ENCODE data around the gene CDKAL1.

DNA sequence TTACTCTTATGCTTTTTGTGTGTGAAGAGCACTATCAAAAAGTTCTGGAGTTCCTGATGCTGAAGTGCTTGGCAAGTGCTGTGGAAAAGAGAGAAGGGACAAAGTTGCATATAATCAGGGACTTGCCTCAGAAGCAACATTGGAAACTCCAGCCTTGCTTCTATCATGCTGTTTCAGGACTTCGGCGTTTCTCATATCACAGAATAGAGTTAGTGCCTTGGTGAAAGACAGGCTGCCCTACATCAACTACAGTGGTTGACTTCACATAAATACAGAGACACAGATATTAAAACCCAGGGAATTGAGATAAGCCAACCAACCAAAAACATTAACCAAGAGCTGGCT, 36.2 kb upstream of the CDKAL1 start:
- no peak for TF ChIP-seq DNMT1 (CRISPR knock-in tag; IDR thresholded peaks at IDR 0.05)
- TF ChIP-seq, protein P1, sequence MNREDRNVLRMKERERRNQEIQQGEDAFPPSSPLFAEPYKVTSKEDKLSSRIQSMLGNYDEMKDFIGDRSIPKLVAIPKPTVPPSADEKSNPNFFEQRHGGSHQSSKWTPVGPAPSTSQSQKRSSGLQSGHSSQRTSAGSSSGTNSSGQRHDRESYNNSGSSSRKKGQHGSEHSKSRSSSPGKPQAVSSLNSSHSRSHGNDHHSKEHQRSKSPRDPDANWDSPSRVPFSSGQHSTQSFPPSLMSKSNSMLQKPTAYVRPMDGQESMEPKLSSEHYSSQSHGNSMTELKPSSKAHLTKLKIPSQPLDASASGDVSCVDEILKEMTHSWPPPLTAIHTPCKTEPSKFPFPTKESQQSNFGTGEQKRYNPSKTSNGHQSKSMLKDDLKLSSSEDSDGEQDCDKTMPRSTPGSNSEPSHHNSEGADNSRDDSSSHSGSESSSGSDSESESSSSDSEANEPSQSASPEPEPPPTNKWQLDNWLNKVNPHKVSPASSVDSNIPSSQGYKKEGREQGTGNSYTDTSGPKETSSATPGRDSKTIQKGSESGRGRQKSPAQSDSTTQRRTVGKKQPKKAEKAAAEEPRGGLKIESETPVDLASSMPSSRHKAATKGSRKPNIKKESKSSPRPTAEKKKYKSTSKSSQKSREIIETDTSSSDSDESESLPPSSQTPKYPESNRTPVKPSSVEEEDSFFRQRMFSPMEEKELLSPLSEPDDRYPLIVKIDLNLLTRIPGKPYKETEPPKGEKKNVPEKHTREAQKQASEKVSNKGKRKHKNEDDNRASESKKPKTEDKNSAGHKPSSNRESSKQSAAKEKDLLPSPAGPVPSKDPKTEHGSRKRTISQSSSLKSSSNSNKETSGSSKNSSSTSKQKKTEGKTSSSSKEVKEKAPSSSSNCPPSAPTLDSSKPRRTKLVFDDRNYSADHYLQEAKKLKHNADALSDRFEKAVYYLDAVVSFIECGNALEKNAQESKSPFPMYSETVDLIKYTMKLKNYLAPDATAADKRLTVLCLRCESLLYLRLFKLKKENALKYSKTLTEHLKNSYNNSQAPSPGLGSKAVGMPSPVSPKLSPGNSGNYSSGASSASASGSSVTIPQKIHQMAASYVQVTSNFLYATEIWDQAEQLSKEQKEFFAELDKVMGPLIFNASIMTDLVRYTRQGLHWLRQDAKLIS (CRISPR knock-in tag; IDR thresholded peaks at IDR 0.05): no peak
- no peak for TF ChIP-seq ZC3H13 (CRISPR knock-in tag; IDR thresholded peaks at IDR 0.05)
- no peak for TF ChIP-seq PHF20 (CRISPR knock-in tag; IDR thresholded peaks at IDR 0.05)
- TF ChIP-seq, protein P2, sequence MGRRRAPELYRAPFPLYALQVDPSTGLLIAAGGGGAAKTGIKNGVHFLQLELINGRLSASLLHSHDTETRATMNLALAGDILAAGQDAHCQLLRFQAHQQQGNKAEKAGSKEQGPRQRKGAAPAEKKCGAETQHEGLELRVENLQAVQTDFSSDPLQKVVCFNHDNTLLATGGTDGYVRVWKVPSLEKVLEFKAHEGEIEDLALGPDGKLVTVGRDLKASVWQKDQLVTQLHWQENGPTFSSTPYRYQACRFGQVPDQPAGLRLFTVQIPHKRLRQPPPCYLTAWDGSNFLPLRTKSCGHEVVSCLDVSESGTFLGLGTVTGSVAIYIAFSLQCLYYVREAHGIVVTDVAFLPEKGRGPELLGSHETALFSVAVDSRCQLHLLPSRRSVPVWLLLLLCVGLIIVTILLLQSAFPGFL (CRISPR knock-in tag; IDR thresholded peaks at IDR 0.05): no peak
- TF ChIP-seq ZNF816 (CRISPR knock-in tag; IDR thresholded peaks at IDR 0.05; ENCODE audit: borderline replicate concordance): no peak
- TF ChIP-seq, protein P3, sequence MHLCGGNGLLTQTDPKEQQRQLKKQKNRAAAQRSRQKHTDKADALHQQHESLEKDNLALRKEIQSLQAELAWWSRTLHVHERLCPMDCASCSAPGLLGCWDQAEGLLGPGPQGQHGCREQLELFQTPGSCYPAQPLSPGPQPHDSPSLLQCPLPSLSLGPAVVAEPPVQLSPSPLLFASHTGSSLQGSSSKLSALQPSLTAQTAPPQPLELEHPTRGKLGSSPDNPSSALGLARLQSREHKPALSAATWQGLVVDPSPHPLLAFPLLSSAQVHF (CRISPR knock-in tag; IDR thresholded peaks at IDR 0.05): no peak
- TF ChIP-seq, protein P4, sequence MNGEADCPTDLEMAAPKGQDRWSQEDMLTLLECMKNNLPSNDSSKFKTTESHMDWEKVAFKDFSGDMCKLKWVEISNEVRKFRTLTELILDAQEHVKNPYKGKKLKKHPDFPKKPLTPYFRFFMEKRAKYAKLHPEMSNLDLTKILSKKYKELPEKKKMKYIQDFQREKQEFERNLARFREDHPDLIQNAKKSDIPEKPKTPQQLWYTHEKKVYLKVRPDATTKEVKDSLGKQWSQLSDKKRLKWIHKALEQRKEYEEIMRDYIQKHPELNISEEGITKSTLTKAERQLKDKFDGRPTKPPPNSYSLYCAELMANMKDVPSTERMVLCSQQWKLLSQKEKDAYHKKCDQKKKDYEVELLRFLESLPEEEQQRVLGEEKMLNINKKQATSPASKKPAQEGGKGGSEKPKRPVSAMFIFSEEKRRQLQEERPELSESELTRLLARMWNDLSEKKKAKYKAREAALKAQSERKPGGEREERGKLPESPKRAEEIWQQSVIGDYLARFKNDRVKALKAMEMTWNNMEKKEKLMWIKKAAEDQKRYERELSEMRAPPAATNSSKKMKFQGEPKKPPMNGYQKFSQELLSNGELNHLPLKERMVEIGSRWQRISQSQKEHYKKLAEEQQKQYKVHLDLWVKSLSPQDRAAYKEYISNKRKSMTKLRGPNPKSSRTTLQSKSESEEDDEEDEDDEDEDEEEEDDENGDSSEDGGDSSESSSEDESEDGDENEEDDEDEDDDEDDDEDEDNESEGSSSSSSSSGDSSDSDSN (CRISPR knock-in tag; IDR thresholded peaks at IDR 0.05): no peak
